DMS153 treated with DMSO at 0.1 percent for 48 hours (cell line): ENCODE data around the gene SOX8.
"Not testable (repeated sequence)": the region's sequence is repeated elsewhere in the genome, so short reads cannot be mapped to it uniquely, and the experiment has no call there.

Experiments used
- DNase-seq: peaks from one replicate; lab custom pipeline; 2025; ENCODE audit not compliant: unreplicated experiment; lab: John Stamatoyannopoulos, UW

Gene SOX8

GRCh38 chr16:953818-954217 is 27.8 kb upstream of the SOX8 start:
- not testable (repeated sequence) for DNase-seq

GRCh38 chr16:955766-956165 is 25.8 kb upstream of the SOX8 start:
- DNase-seq, result not testable (repeated sequence)

- no peak for DNase-seq
These were observed 22.1 kb upstream of the SOX8 start for GRCh38 chr16:959232-960040.

DNA sequence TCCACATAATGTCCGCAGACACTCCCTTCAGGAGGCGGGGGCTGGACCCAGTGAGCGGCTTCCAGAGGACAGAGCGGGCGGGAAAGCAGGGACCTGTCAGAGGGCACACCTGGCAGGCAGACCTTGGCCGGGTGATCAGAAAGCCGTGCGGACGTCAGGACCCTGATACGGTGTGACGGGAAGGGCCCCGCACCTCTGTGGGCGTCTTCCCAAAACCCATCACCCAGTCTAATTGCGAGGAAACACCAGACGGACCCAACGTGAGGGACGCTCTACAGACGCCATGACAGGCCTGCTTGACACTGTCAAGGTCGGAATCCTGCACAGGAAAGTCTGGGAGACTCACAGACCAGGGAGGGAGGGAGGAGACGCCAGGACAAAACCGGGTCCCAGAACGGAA is 19.2 kb upstream of the SOX8 start:
- no peak for DNase-seq

DNA sequence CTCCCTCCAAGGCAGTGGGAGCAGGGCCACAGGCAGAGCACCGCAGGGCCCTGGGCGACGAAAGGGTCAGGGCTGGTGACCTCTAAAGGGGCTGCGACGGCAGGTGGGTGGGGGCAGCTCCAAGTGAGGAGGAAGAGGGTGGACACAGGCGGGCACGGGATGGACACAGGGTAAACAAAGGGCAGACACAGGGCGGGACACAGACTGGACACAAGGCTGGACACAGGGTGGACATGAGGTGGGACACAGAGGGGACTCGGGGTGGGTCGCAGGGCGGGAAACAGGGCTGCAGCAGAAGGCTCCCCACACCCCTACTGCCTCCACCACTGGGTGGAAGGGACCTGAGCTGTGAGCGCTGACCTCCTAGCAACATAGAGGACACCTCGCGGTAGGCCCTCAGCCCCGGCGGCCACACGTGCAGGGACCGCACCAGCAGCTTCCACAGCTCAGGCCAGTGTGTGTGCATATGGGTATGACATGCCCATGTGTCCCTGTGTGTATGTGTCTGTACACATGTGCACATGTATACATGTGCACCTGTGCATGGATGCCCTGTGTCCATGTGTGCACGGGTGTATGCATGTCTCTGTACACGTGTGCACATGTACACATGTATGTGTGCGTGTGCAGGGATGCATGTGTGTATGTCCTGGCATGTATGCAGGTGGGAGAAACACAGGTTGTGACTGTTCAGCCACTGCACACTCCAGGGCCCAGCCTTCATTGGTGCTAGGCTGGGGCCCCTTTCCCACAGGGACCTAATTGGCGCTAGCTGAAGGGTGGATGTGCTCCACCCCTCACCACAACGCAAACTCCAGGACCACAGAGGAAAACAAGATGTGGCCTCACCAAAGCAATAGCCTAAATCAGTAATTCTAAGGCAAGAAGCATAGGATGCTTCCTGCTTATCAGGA is 18.4 kb upstream of the SOX8 start:
- no peak for DNase-seq

DNA sequence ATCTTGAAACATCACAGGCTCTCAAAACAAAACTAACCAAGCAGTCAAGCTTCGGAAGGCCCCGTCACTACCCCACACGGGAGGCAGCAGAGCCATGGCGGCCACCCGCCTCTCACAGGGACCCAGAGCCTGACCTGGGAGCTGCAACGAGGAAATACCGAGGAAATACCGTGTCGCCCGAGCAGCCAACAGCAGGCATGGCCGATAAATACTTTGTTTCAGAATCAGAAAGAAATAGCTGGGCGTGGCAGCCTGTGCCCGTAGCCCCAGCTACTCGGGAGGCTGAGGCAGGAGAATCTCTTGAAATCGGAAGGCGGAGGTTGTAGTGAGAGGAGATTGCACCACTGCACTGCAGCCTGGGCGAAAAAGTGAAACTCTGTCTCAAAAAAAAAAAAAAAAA is 17.7 kb upstream of the SOX8 start:
- no peak for DNase-seq

GRCh38 chr16:964356-965035 is 17.1 kb upstream of the SOX8 start:
- no peak for DNase-seq

DNA sequence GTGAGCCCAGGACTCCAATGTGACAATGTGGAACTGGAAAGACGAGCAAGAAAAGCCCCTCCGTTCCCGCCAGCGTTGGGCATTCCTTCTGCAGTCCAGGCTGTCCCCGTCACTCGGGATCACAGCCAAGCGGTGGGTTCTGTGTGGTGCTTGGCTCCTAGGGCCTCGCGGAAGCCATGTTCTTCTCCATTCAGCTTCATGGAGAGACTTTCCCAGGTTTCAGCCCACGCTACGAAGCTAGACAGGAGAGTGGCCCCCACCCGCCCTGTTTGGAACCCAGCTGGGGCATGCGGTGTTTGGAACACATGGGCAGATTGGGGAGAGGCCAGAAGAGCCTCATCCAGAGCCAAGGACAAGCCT is 16.6 kb upstream of the SOX8 start:
- DNase-seq, result no peak

- no peak for DNase-seq
These were observed 16.1 kb upstream of the SOX8 start for GRCh38 chr16:965487-965886.

DNA sequence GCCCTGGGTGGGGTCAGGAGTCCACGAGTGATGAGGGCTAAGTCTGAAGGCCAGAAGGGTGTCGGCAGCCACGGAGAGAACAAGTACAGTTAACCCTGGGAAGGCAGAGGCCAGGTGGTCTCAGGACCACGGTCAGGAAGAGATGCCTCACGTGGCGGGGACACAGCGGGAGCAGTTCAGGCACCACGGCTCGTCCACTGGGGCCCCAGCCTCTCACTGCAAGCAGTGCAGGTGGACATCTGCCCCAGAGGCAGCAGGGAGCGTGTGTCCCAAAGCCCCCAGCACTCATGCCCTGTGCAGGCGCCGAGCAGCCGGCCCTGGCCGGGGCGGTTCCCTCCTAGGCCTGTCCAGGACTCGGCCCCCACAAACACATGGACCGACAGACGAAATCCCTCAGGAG is 15.5 kb upstream of the SOX8 start:
- no peak for DNase-seq

GRCh38 chr16:966505-966904 is 15.1 kb upstream of the SOX8 start:
- DNase-seq, result no peak

GRCh38 chr16:967077-967541 is 14.5 kb upstream of the SOX8 start:
- no peak for DNase-seq

- no peak for DNase-seq
These were observed 13.8 kb upstream of the SOX8 start for GRCh38 chr16:967546-968295.

DNA sequence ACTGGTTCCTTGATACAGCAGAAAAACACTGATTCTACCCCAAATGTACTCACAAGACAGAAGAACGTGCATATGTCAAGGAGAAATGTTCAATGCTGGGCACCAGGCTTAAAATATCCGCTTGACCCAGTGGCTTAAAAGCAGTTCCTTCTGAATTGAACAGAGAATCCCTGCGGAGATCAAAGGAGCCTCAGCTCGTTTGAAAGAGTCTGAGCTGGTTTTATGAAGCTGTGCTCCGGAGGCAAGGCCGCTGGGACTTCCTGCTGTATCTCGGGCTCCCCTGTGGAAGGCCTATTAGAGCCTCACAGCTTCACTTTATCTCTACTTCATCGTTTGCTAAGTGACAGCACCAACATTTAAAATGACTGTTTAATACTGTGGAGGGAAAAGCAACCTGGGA is 12.9 kb upstream of the SOX8 start:
- DNase-seq, result no peak

DNA sequence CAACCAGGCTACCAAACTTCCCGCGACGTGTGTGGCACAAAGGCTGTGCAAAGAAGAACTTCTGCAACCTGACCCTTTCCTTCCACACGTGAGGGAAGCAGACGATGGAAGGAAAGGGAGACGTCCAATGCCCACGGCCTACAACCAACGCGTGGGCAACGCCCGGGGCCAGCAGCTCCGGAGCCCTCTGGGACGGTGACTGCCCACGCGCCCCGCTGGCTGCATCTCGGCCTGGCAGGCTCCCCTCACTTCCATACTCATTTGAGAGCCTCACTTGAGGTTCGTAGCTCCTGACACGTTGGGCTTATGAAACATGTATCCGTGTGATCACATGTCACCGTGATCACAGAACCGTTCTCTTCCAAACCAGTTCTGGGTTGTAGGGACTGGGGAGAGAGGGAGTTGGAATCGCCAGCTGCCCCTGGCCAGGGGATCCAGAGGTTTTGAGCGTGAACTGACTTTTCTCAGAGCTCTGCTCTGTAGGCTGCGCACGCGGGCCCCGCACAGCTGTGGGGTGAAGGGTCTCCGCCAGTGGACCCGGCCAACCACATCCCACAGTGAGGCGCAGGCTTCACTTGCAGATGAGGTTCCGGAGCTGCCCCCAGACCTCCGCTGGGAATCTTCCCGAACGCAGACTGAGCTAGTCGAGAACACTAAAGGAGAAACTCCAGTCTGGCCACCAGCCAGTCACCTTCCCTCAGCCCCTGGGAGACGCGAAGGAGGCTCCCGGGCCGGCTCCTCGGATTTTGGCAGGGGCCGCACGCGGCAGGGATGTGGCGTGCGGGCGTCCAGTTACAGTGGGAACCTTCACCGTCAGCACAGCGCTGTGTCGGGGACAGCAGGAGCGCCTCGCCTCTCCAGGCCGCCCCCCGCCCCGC is 11.8 kb upstream of the SOX8 start:
- no peak for DNase-seq

- DNase-seq, result no peak
These were observed 11.2 kb upstream of the SOX8 start for GRCh38 chr16:970386-970765.

DNA sequence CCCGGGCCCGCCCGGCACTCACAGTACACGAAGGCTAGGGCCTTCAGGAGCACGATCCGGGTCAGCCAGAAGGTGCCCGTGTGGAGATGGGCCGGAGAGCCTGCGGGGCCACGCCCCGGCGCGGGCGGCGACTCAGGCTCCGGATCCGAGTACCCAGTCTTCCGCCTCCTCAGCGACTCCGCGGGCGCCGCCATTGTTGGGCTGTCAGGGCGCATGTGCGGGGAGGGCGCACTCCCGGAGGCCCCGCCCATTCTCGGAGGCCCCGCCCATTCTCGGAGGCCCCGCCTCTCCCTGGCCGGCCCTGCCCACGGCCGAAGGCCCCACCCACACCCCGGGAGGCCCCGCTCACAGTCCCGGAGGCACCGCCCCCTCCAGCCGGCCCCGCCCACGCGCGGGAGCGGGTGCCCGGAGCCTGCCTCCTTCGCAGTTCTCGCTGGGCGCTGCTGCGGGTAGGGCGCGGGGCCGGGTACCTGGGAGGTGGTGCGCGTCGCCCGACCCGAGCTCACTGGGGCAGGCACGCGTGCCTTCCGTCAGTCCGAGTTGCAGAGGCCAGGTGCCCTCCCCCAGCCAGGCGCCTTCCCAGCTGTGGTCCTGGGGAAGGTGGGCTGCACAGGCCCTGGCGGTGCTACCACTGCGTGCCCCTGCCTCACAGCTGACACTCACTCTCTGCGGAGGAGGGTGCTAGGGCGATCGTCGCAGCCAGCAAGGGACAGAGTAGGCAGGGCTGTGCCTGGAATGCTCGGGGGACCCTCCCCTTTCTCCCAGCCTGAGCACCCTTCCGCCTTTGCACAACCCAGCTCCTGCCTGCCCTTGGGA is 10.6 kb upstream of the SOX8 start, which contains the start of gene LMF1:
Gene LMF1, minus strand, starts transcription at position 219 of the 816 bp plus-strand sequence. Its CDS starts 4 bp downstream, at position 215.
- DNase-seq, result peak; percentile 33

- no peak for DNase-seq
These were observed 10.0 kb upstream of the SOX8 start for GRCh38 chr16:971582-971905.

DNA sequence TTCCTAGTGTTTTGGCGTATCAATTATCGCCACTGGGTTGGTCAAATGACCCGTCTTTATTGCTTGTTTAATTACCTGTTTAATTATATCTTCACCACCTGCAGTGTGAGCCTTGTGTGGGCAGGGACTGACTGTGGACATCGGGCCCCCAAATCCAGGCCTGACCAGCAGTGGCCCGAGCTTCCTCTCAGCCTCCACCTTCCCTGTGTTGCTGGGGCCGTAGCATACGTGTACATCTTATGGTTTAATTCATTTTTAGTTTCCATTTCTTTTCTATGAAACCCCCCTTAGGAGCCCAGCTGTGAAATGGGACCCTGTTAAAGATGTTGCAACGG is 9.6 kb upstream of the SOX8 start:
- DNase-seq, result no peak
